ENCODE results near the gene CCDC81.

The CCDC81 gene

GRCh38 chr11:86469491-86470388 is 95.1 kb downstream of the CCDC81 start:
- no peak for DNase-seq
